ENCODE data around the gene NEK4. TPM values are rescaled to one million over a fixed set of nuclear protein-coding genes. Genes with fewer than 3 reads are reported as not detected.
"Not testable (repeated sequence)": the region's sequence is repeated elsewhere in the genome, so short reads cannot be mapped to it uniquely, and the experiment has no call there.

NEK4 gene
- total and polyA plus RNA-seq, 2 experiments from 2014 or later: 12.4 to 14.7 TPM

DNA sequence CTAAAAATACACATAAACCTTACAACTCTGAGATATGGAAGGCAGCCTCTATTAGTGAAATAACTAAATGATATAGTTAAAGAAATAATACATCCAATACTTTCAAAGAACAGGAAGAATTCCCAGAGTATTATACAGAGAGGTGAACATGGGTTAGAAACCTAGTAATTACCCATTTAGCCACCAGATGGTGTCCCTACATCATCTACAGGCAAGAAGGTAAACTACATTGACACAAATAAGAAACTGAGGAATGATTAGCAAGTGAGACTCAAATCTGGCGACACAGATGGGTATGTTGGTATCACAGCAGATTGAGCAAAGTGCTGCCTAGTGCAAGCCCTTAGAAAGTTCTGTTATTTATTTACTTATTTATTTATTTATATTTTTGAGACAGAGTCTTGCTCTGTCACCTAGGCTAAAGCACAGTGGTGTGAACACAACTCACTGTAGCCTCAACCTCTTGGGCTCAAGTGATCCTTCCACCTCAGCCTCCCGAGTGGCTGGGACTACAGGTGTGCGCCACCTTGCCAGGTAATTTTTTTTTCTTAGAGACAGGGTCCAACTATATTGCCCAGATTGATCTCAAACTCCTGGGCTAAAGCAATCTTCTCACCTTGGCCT, 28.2 kb downstream of the NEK4 start:
- DNase-seq (ENCODE audit: low read depth in 1 of 2, low spot score in 1 of 2): peak; percentile 7 to 59
- no peaks in the 10 kb centered on the region for H3K9me3 ChIP-seq (ENCODE audit: low read depth)
- H3K36me3 ChIP-seq: peaks cover 62% of the 10 kb centered on the region
- TF ChIP-seq, protein P1, sequence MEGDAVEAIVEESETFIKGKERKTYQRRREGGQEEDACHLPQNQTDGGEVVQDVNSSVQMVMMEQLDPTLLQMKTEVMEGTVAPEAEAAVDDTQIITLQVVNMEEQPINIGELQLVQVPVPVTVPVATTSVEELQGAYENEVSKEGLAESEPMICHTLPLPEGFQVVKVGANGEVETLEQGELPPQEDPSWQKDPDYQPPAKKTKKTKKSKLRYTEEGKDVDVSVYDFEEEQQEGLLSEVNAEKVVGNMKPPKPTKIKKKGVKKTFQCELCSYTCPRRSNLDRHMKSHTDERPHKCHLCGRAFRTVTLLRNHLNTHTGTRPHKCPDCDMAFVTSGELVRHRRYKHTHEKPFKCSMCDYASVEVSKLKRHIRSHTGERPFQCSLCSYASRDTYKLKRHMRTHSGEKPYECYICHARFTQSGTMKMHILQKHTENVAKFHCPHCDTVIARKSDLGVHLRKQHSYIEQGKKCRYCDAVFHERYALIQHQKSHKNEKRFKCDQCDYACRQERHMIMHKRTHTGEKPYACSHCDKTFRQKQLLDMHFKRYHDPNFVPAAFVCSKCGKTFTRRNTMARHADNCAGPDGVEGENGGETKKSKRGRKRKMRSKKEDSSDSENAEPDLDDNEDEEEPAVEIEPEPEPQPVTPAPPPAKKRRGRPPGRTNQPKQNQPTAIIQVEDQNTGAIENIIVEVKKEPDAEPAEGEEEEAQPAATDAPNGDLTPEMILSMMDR (IDR thresholded peaks at IDR 0.05; ENCODE audit: low read depth, low read length): peak; percentile 64
- H3K27ac ChIP-seq: no peak overlapping the region
- H3K4me1 ChIP-seq (ENCODE audit: low read depth): no peaks in the 10 kb centered on the region
- no peaks in the 10 kb centered on the region for H3K27me3 ChIP-seq
- no peak overlapping the region for H3K4me3 ChIP-seq

DNA sequence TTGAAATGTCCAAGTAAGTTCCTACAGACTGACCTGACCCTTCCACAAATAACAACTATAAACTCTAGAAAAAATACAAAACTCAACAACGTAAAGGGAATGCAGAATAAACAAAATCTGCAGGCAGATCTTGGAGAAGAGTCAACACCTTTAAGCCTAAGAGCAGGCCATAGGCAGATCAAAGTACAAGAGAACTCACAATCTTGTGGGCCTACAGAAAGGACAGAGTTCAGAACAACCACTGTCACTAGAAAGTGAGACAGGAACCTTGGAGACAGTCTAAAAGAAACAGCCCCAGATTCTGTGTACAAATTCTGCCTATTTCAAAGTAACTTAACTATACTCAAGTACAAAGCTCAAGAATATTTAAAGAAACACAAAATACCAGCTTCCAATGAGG, 31.0 kb downstream of the NEK4 start:
- no peak overlapping the region for H3K27ac ChIP-seq
- no peaks in the 10 kb centered on the region for H3K4me1 ChIP-seq (ENCODE audit: low read depth)
- peaks cover 65% of the 10 kb centered on the region for H3K36me3 ChIP-seq
- no peak for DNase-seq (ENCODE audit: low read depth in 1 of 2, low spot score in 1 of 2)
- no peak overlapping the region for H3K4me3 ChIP-seq
- H3K27me3 ChIP-seq: no peaks in the 10 kb centered on the region
- H3K9me3 ChIP-seq (ENCODE audit: low read depth): no peaks in the 10 kb centered on the region
- TF ChIP-seq, protein P1 (IDR thresholded peaks at IDR 0.05; ENCODE audit: low read depth, low read length): no peak

DNA sequence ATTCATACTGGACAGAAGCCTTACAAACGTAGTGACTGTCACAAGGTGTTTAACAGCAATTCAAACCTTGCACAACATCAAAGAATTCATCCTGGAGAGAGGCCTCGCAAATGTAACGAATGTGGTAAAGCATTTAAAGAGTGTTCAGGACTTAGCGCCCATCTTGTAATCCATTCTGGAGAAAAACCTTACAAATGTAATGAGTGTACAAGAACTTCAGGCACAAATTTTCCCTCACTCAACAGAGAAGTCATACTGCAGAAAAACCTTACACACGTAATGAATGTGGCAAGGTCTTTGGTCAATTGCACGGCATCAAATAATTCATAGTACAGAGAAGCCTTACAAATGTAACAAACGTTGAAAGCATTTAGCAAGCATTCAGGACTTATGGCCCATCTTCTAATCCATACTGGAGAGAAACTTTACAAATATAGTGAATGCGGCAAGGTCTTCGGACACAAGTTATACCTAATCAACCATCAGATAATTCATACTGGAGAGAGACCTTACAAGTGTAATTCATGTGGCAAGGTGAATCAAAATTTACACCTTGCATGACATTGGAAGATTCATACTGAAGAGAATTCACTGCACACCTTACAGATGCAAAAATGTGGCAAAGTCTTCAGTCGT, 37.4 kb downstream of the NEK4 start:
- Histone ChIP-seq H3K27me3 (no peaks in the 10 kb centered on the region), H3K36me3 (peaks cover 37% of the 10 kb centered on the region), H3K4me3 (no peak overlapping the region), H3K9me3 (ENCODE audit: low read depth) (no peaks in the 10 kb centered on the region), H3K27ac (no peak overlapping the region), H3K4me1 (ENCODE audit: low read depth) (no peaks in the 10 kb centered on the region)
- TF ChIP-seq, protein P1 (IDR thresholded peaks at IDR 0.05; ENCODE audit: low read depth, low read length): no peak
- no peak for DNase-seq (ENCODE audit: low read depth in 1 of 2, low spot score in 1 of 2)

DNA sequence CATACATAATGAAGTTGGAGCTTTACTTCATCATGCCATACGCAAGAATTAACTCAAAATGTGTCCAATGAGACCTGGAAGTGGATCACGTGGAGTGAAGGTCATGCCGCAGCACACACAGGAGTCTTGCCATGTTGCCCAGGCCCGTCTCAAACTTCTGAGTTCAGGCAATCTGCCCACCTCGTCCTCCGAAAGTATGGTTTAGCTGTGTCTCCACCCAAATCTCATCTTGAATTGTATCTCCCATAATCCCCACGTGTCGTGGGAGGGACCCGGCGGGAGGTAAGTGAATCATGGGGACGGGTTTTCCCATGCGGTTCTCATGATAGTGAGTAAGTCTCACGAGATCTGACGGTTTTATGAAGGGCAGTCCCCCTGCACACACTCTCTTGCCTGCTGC, 39.1 kb downstream of the NEK4 start:
- TF ChIP-seq, protein P1 (IDR thresholded peaks at IDR 0.05; ENCODE audit: low read depth, low read length): no peak
- Histone ChIP-seq H3K36me3 (peaks cover 23% of the 10 kb centered on the region), H3K4me1 (ENCODE audit: low read depth) (no peaks in the 10 kb centered on the region), H3K9me3 (ENCODE audit: low read depth) (no peaks in the 10 kb centered on the region), H3K4me3 (no peak overlapping the region), H3K27me3 (no peaks in the 10 kb centered on the region), H3K27ac (no peak overlapping the region)
- no peak for DNase-seq (ENCODE audit: low read depth in 1 of 2, low spot score in 1 of 2)

DNA sequence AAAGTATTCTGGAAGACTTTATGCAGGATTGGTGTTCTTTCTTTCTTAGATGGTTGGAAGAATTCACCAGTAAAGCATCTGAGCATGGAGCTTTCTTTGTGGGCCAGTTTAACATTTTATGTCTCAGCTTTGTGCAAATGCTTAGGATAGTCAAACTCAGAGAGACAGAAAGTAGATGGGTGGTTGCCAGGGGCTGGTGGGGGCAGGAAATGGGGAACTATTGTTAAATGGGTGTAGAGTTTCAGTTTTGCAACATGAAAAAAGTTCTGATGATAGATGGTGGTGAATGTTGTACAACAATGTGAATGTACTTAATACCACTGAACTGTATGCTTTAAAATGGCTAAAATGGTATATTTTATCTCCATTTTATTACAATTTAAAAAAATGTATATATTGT, 40.1 kb downstream of the NEK4 start:
- H3K4me3 ChIP-seq: no peak overlapping the region
- peak in 1 of 2 donors; percentile 26 for DNase-seq (ENCODE audit: low read depth in 1 of 2, low spot score in 1 of 2)
- peaks cover 18% of the 10 kb centered on the region for H3K36me3 ChIP-seq
- H3K4me1 ChIP-seq (ENCODE audit: low read depth): no peaks in the 10 kb centered on the region
- H3K27ac ChIP-seq: no peak overlapping the region
- TF ChIP-seq, protein P1 (IDR thresholded peaks at IDR 0.05; ENCODE audit: low read depth, low read length): no peak
- no peaks in the 10 kb centered on the region for H3K9me3 ChIP-seq (ENCODE audit: low read depth)
- no peaks in the 10 kb centered on the region for H3K27me3 ChIP-seq

DNA sequence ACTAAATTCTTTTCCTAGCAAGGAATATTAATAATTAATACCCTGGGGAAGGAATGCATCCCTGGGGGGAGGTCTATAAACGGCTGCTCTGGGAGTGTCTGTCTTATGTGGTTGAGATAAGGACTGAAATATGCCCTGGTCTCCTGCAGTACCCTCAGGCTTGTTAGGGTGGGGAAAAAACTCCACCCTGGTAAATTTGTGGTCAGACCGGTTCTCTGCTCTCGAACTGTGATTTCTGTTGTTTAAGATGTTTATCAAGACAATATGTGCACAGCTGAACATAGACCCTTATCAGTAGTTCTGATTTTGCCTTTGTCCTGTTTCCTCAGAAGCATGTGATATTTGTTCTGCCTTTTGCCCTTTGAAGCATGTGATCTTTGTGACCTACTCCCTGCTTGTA, 42.0 kb downstream of the NEK4 start:
- DNase-seq (ENCODE audit: low read depth in 1 of 2, low spot score in 1 of 2); H3K36me3 ChIP-seq; H3K4me1 ChIP-seq (ENCODE audit: low read depth); H3K27me3 ChIP-seq; H3K4me3 ChIP-seq; H3K9me3 ChIP-seq (ENCODE audit: low read depth); H3K27ac ChIP-seq: not testable (repeated sequence)

Data from cardiac muscle cell (in vitro differentiated cells and primary cell).